Islet of Langerhans (tissue), 1 donor: ENCODE measurements around the gene ACOT13.
"Not testable (repeated sequence)": the region's sequence is repeated elsewhere in the genome, so short reads cannot be mapped to it uniquely, and the experiment has no call there.

Source experiments
- FAIRE-seq: peaks from one replicate; lab custom pipeline; 2011; peaks lifted over from hg19 to GRCh38; lab: Jason Lieb, UNC

The ACOT13 gene

DNA sequence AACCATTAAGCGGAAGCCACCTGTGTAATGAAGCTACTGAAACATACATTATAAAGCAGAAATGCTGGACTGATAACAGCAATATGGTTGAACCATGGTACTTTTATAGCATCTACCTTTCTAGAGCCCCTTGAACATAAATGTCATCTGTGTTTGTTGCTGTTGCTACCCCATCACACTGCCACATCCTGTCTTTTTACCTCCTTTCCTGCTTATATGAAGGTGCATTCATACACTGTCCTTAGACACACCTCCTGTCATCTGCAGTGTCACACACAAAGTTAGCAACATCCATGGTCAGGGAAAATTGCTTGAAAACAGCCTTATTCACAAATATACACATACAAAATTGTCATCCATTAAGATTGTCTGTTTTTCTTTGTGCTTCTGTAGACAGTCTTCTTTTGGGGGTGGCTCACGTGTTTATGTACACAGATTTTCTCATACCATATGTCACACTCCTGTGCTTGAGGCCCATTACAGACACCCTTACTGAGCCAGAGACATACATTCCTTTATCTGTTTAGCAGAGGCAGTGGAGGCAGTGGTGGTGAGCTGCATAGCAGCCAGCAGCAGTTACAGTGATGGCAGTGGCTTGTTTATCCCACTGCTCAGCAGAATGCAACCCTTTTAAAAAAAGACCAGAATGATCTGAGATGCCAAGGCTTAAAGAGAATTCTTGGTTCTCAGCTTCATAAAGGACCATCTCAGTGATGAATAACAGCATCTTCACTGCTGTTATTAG is 26.1 kb downstream of the ACOT13 start:
- no peak for FAIRE-seq

DNA sequence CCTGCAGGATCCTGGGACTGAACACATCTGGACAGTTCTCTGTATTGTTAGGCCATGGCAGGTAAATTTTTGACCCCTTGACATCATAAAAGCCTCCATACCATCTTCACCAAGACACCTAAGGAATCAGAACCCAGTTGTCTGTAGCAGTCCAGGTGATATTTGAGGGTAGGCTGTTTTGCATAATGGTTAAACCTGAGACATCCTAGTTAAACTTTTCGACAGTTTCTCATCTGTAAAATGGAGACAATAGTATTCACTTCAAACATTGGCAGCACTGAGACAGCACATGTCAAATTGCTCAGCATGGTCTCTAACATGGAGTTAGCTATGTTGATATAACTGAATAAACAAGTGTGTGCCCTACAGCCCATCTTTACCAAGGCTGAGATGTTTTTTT is 27.3 kb downstream of the ACOT13 start:
- no peak for FAIRE-seq

DNA sequence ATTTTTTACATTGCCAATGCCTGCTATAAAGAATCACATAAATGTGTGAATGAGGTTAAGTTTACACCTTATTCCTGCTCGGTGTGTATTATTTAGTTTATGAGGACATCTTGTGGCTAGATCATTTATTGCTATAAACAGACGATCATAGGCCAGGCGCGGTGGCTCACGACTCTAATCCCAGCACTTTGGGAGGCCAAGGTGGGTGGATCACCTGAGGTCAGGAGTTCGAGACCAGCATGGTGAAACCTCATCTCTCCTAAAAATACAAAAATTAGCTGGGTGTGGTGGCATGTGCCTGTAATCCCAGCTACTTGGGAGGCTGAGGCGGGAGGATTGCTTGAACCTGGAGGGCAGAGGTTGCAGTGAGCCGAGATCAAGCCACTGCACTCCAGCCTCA is 28.8 kb downstream of the ACOT13 start:
- peak; percentile 56 for FAIRE-seq

DNA sequence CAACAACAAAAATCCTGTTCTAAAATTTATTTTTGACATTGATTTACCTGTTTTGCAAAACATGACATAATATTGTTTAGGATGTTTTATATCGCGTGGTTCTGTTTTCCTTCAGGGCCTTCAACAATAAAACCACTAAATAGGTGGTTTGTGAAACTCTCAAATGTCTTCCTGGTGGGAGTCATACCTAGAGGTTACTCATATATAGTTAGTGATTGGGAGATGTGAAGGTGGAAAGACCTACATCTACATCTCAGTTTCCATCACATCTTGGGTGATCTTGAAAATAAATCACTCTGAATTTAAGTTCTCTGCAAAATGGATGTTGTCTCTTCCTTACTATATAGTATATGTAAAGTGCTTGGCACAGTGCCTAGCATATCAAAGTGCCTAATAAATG is 29.2 kb downstream of the ACOT13 start:
- no peak for FAIRE-seq

GRCh38 chr6:24699521-24700359 is 32.9 kb downstream of the ACOT13 start:
- FAIRE-seq, result no peak

DNA sequence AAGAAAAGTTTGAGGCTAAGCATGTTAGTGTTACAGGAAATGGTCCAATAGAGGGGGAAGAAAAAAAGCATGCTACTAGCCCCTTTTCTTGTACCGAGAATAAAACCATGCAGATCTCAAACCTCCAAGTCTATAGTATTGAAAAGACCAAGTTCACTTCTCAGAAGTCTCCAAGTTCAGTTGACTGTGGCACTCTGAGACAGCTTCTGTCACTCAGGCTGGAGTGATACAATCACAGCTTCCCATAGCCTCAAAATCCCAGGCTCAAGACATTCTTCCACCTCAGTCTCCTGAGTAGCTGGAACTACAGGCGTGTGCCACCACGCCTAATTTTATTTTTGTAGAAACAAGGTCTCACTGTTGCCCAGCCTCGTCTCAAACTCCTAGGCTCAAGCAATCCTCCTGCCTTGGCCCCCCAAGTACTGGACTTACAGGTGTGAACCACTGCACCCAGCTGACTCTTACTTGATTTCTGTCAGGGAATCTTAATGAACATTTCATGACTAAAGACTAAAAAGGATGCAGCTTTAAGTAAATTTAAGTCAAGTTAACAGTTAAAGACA is 35.9 kb downstream of the ACOT13 start:
- FAIRE-seq, result no peak

- FAIRE-seq, result no peak
Observed at GRCh38 chr6:24704468-24704867, 37.6 kb downstream of the ACOT13 start.

DNA sequence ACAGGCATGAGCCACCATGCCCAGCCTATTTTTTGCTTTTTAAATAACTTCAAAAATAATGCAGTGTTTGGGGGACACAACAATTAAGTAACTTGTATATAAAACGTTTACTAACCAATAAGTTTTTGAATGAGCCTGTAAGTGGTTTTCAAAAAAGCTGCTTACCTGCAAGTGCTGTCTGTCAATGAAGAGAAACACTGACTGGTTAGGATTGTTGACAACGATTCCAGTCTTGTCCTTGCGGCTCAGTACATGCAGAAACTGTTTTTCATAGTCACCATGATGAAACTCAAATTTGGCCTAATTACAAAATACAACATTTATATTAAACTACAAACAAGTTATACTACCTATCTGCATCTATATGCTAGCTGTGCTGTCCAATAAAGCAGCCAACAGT is 41.7 kb downstream of the ACOT13 start:
- no peak for FAIRE-seq

DNA sequence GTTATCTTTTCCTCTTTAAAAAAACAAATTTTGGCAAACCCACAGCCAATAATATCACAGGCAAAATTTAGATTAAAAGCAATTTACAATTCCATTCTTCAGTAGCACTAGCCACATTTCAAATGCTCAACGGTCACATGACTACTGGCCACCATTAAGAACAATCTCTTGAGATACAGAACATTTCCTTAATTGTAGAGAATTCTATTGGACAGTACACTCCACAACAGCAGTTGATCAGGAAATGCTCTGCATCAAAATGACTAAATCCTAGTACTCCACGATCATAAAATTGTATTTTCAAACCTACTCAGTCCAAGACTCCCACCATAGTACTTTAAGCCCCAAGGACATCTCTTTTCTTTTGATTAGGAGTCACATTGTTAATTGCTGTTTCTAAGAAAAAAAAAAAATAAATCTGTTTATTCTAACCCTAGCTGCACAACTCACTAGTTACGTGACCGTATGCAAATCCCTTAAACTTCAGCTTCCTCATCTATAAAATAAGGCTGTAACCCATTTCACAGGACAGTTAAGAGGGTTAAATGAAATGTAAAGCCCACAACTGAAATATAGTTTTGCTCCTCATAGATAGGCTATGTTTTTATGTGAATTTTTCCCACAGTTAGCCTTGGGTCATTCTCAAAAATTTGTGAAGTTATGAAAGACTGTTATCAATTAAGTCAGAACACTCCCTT is 42.3 kb downstream of the ACOT13 start:
- FAIRE-seq, result peak; percentile 82

DNA sequence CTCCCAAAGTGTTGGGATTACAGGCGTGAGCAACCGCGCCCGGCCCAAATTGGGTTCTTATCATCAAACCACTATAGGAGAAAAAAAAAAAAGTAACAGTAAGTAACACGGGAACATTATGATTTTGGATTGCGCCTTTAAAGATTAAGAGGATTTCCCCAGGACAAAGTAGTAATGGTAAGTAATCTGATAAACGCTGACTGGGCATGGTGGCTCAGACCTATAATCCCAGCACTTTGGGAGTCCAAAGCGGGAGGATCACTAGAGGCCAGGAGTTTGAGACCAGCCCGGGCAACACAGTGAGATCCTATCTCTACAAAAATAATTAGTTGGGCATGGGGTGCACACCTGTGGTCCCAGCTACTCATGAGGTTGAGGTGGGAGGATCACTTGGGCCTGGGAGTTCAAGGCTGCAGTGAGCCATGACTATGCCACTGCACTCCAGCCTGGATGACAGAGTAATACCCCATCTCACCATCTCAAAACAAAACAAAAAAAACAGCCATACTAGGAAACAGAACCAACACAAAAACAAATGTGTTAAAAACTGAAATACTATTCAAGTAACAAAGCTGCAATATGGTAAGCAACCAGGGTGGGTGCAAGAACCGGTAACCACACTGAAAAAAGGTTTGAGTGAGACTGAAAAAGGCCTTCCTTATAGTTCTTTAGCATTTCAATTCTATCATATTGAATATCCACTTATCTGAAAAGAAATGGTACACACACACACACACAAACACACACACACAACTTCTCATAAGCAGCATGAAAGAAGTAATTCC is 43.8 kb downstream of the ACOT13 start:
- FAIRE-seq, result no peak

DNA sequence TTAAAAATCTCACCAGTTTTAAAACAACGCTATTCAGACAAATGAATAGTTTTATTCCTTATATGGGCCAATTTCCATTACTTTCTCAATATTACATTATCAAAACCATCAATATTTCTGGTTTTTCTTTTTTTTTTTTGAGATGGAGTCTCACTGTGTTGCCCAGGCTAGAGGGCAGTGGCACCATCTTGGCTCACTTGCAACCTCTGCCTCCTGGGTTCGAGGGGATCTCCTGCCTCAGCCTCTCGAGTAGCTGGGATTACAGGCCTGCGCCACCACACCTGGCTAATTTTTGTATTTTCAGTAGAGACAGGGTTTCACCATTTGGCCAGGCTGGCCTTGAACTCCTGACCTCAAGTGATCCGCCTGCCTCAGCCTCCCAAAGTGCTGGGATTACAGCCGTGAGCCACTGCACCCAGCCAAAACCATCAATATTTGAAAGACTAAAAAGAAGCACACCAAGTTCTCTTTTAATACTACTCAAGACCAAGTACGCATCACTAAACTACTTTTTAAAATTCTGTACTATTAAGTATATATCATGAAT is 49.8 kb downstream of the ACOT13 start:
- not testable (repeated sequence) for FAIRE-seq

- no peak for FAIRE-seq
Observed at GRCh38 chr6:24718449-24719124, 51.7 kb downstream of the ACOT13 start.

GRCh38 chr6:24719125-24719971 is 52.5 kb downstream of the ACOT13 start, which contains the start of gene C6orf62:
C6orf62 (minus strand) TSS chr6:24719154; CDS start chr6:24718668, 486 bp downstream.
- FAIRE-seq, result no peak

DNA sequence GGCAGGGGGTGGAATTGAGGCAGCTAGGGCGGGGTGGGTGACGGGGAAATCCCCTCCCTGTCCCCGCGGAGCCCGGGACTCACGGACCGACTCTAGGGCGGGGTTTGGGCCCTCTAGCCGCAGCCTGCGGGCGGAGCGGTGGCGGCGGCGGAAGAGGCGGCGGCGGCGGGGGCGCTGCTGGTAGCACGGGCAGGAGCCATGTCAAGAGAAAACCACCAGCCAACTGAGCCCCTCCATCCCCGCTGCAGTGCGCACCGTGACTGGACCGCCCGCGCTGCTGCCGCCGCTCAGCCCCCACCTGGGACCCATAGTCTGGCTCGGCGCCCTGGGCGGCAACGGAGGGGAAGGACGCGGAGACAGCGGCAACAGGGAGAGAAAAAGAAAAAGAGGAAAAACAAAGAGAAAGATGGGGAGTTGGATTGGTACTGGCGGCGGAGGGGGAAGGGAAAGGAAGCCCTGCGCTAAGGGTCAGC is 53.3 kb downstream of the ACOT13 start:
- no peak for FAIRE-seq

DNA sequence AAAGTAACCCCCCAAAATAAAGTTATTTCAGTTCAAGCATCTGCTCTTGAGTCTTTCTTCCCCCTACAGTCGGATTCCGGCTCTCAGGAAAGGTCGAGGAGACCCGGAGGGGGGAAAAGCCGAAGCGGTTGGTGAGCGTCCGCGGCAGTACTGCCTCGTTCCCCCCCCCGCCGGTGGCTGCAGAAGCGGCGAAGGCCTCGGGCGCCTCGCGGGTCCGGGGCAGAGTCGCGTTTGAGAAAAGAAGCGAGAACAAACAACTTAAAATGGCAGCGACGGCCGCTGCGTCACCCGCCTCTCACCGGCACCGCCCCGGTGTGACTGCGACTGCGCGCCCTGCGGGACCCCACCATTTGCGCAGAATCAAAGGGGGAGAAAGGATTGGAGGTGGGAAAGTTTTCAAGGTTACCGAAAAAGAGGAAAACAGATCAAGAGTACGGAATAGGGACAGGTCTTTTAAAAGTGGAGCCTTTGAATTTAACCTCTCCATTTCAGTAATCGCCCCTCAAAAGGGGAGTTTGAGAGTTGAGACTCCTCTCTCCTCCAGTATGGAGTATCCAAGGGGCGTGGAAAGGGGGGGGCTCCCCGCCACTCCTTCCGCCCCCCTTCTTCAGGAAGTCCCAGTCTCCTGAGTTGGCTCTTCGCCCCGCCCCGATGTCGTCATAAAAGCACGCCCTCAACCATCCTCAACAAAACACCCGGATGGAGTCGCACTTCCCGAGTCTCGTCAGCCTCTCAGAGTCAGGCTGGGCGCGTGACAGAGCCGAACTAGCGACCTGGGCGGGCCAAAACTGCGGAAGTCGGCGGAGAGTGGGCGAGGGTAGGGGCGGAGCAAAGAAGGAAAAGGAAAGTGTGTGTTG is 54.0 kb downstream of the ACOT13 start:
- FAIRE-seq, result peak; percentile 61

DNA sequence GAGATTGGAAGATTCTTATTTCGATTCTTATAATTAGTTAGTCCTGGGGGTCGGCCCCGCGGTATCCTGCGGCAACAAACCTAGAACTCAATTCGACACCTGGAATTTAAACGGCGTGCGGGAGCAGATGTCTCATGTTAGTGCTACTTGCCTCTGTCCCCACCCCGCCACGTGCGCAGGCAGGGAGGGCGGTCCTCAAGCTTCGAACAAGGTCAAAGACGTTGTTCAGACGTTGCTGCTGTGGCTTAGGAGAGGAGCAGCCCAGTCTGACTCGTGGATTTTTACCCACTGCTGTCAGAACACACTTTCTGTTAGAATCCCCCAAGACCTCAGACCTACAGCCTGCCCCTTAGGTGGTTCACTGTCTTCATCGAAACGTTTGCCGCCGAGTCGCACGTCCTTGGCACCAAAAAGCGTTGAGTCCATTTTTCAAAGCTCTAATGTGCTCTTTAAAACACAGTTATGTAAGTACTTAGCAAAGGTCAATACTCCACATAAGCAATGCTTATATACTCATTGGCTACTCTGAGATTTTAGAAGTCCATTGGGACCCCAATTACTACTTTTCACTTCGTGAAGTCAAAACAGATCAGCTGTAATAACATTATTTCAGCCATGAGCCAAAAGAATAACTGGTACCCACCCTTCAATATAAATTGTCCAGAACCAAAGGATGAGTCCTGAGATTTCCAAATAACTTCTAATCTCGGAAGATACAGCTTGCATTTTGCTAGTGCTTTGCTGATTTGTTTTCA is 54.8 kb downstream of the ACOT13 start:
- FAIRE-seq, result no peak

DNA sequence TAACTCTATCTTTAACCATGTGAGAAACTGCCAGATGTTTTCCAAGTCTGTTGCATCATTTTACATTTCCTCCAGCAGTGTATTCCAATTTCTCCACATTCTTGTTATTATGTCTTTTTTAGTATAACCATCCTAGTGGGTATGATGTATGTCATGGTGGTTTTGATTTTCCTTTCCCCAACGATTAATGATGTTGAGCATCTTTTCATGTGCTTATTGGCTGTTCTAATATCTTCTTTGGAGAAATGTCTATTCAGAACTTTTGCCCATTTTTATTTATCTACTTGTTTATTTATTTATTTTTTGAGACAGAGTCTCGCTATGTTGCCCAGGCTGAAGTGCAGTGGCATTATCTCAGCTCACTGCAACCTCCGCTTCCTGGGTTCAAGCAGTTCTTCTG is 56.4 kb downstream of the ACOT13 start:
- no peak for FAIRE-seq

GRCh38 chr6:24730653-24731052 is 63.8 kb downstream of the ACOT13 start:
- FAIRE-seq, result not testable (repeated sequence)
